ENCODE results near the gene NUMBL.

NUMBL gene

DNA sequence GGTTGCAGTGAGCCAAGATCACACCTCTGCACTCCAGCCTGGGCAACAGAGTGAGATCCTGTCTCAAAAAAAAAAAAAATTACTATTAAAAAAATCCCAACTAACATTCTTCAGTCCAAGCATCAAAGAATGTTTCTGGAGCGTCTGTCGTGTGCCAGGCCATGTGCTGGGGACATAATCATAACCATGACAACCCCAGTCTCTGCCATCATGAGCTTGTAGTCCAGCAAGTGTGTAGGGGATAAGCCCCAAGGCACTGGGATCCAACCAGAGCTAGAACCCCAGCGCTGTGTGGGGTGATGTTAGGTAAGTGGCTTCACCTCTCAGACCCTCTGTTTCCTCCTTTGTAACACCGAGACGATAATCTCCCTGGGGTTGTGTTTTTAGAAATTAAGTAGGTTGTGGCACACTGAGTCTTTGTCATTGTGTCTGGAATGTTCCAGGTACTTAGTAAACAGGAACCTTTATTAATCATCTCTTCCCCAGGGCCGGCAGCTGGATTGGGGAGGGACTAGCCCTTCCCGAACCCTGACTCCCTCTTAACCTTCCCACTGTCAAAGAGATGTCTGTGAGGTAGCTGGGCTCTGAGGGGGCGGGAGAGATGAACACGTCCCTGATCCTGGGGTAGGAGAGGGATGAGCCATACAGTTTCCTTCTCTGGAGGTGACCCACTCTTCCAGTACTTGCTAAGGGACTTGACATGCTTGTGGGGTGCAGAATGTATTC, 31.6 kb upstream of the NUMBL start:
- peaks cover 59% of the 10 kb centered on the region for H3K4me1 Mint-ChIP-seq
- DNase-seq (ENCODE audit: low spot score in 2 of 2) (no peak), ATAC-seq (replicated peaks; ENCODE audit: extremely low read depth, poor library complexity, severe bottlenecking) (no peak)
- peaks cover 19% of the 10 kb centered on the region for H3K36me3 Mint-ChIP-seq (ENCODE audit: insufficient read depth)
- no peaks in the 10 kb centered on the region for H3K27me3 Mint-ChIP-seq
- H3K27ac Mint-ChIP-seq (ENCODE audit: low read depth), result no peak overlapping the region
- no peaks in the 10 kb centered on the region for H3K9me3 Mint-ChIP-seq
- no peak overlapping the region for H3K4me3 Mint-ChIP-seq

GRCh38 chr19:40721140-40721486, 30.7 kb upstream of the NUMBL start:
- Mint-ChIP-seq H3K36me3 (ENCODE audit: insufficient read depth) (peaks cover 20% of the 10 kb centered on the region), H3K9me3 (no peaks in the 10 kb centered on the region), H3K27me3 (no peaks in the 10 kb centered on the region), H3K27ac (ENCODE audit: low read depth) (peak overlapping the region; percentile 84), H3K4me1 (peaks cover 65% of the 10 kb centered on the region), H3K4me3 (peak overlapping the region; percentile 84)
- no peak for ATAC-seq (replicated peaks; ENCODE audit: extremely low read depth, poor library complexity, severe bottlenecking)
- no peak for DNase-seq (ENCODE audit: low spot score in 2 of 2)

DNA sequence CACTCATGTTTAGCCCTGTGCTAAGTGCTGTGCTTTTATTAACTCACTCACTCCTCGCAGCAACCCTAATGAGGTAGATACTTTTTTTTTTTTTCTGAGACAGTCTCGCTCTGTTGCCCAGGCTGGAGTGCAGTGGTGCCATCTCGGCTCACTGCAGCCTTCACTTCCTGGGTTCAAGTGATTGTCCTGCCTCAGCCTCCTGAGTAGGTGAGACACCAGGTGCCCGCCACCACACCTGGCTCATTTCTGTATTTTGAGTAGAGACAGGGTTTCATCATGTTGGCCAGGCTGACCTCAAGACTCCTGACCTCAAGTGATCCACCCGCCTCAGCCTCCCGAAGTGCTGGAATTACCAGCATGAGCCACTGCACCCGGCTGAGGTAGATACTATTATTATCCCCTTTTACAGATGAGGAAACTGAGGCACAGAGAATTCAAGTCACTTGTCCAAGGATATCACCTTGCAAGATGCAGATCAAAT, 29.0 kb upstream of the NUMBL start:
- Mint-ChIP-seq H3K27ac (ENCODE audit: low read depth) (peak overlapping the region; percentile 94), H3K27me3 (no peaks in the 10 kb centered on the region), H3K4me3 (peak overlapping the region; percentile 84), H3K36me3 (ENCODE audit: insufficient read depth) (peaks cover 30% of the 10 kb centered on the region), H3K9me3 (no peaks in the 10 kb centered on the region), H3K4me1 (peaks cover 79% of the 10 kb centered on the region)
- DNase-seq (ENCODE audit: low spot score in 2 of 2) (no peak), ATAC-seq (replicated peaks; ENCODE audit: extremely low read depth, poor library complexity, severe bottlenecking) (no peak)

GRCh38 chr19:40718774-40719391, 28.4 kb upstream of the NUMBL start:
- H3K27me3 Mint-ChIP-seq, result no peaks in the 10 kb centered on the region
- peak overlapping the region; percentile 94 for H3K27ac Mint-ChIP-seq (ENCODE audit: low read depth)
- H3K36me3 Mint-ChIP-seq (ENCODE audit: insufficient read depth), result peaks cover 32% of the 10 kb centered on the region
- peak overlapping the region; percentile 84 for H3K4me3 Mint-ChIP-seq
- no peak for DNase-seq (ENCODE audit: low spot score in 2 of 2)
- H3K4me1 Mint-ChIP-seq, result peaks cover 79% of the 10 kb centered on the region
- no peak for ATAC-seq (replicated peaks; ENCODE audit: extremely low read depth, poor library complexity, severe bottlenecking)
- no peaks in the 10 kb centered on the region for H3K9me3 Mint-ChIP-seq

DNA sequence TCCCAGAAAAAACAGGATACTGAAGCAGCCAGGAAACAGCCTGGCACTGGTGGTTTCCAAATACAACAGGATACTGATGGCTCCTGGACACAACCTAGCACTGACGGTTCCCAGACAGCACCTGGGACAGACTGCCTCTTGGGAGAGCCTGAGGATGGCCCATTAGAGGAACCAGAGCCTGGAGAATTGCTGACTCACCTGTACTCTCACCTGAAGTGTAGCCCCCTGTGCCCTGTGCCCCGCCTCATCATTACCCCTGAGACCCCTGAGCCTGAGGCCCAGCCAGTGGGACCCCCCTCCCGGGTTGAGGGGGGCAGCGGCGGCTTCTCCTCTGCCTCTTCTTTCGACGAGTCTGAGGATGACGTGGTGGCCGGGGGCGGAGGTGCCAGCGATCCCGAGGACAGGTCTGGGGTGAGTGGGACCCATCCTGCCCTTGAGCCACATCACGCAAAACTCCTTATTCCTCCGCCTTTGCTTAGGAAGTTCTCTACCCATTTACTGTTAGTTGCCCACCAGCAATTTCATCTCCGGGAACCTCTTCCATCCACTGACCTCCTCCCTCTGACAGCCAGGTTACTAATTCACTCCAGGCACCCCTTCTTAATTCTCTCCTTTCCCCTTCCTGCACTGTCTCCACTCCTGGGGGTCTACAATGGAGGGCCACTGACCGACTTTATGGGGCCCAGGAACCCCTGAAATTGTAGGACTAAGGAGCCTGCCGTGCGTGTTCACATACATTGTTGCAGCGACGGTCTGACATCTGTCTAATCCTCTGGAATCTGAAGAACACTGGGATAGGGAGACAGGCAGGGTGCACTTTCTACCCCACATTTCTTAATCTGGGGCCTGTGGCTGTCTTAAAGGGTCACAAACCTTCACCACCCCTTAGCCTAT, 27.7 kb upstream of the NUMBL start:
- DNase-seq (ENCODE audit: low spot score in 2 of 2), result no peak
- peaks cover 75% of the 10 kb centered on the region for H3K4me1 Mint-ChIP-seq

DNA sequence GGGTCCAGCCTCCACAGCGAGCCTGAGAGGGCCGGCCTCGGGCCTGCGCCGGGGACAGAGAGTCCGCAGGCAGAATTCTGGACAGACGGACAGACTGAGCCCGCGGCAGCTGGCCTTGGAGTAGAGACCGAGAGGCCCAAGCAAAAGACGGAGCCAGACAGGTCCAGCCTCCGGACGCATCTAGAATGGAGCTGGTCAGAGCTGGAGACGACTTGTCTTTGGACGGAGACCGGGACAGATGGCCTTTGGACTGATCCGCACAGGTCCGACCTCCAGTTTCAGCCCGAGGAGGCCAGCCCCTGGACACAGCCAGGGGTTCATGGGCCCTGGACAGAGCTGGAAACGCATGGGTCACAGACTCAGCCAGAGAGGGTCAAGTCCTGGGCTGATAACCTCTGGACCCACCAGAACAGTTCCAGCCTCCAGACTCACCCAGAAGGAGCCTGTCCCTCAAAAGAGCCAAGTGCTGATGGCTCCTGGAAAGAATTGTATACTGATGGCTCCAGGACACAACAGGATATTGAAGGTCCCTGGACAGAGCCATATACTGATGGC, 27.0 kb upstream of the NUMBL start:
- Mint-ChIP-seq H3K4me1 (peaks cover 70% of the 10 kb centered on the region), H3K27ac (ENCODE audit: low read depth) (peak overlapping the region; percentile 95), H3K36me3 (ENCODE audit: insufficient read depth) (peaks cover 36% of the 10 kb centered on the region), H3K4me3 (peak overlapping the region; percentile 84), H3K9me3 (no peaks in the 10 kb centered on the region), H3K27me3 (no peaks in the 10 kb centered on the region)
- no peak for ATAC-seq (replicated peaks; ENCODE audit: extremely low read depth, poor library complexity, severe bottlenecking)
- no peak for DNase-seq (ENCODE audit: low spot score in 2 of 2)

More for the DNA sequence above, 27.7 kb upstream of the NUMBL start:
- H3K9me3 Mint-ChIP-seq, result no peaks in the 10 kb centered on the region
- no peaks in the 10 kb centered on the region for H3K27me3 Mint-ChIP-seq
- H3K27ac Mint-ChIP-seq (ENCODE audit: low read depth), result peak overlapping the region; percentile 95
- no peak for ATAC-seq (replicated peaks; ENCODE audit: extremely low read depth, poor library complexity, severe bottlenecking)
- H3K36me3 Mint-ChIP-seq (ENCODE audit: insufficient read depth), result peaks cover 33% of the 10 kb centered on the region
- peak overlapping the region; percentile 84 for H3K4me3 Mint-ChIP-seq

GRCh38 chr19:40716482-40717324, 26.3 kb upstream of the NUMBL start, which contains the start of the genes COQ8B and ITPKC:
COQ8B (minus strand) TSS chr19:40716886; CDS start chr19:40714632, 2,254 bp downstream.
ITPKC (plus strand) TSS chr19:40717112; CDS start chr19:40717136, 24 bp downstream.
- ATAC-seq (replicated peaks; ENCODE audit: extremely low read depth, poor library complexity, severe bottlenecking), result peak; percentile 74
- peak within 1 kb of the TSS; percentile 95 for H3K27ac Mint-ChIP-seq (ENCODE audit: low read depth)
- H3K27me3 Mint-ChIP-seq, result no peaks in the 10 kb centered on the region
- DNase-seq (ENCODE audit: low spot score in 2 of 2), result peak; percentile 99
- H3K9me3 Mint-ChIP-seq, result no peaks in the 10 kb centered on the region
- H3K36me3 Mint-ChIP-seq (ENCODE audit: insufficient read depth), result peaks cover 37% of the 10 kb centered on the region
- H3K4me1 Mint-ChIP-seq, result peaks cover 65% of the 10 kb centered on the region
- peak within 1 kb of the TSS; percentile 84 for H3K4me3 Mint-ChIP-seq

DNA sequence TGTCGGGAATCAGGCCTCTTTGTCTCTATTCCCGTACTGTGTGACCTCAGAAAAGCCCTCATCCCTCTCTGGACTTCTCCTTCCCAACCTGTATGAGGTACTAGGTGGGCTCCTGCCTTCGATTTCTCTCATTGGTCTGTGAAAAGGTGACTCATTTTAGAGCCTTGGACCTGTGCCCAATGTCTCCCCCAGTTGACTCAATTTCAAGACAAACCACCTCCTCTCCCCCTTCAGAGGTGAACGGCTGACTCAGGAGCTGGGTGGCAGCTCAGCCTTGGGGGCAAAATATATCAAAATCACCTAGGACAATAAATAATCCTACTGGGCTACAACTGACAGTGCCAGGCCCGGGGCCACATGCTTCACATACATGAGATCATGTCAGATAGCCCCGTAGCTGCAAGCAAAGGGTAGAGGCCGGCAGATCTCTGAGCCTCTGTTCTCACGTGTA, 25.6 kb upstream of the NUMBL start:
- H3K4me3 Mint-ChIP-seq, result peak overlapping the region; percentile 84
- H3K27ac Mint-ChIP-seq (ENCODE audit: low read depth), result peak overlapping the region; percentile 95
- peaks cover 69% of the 10 kb centered on the region for H3K4me1 Mint-ChIP-seq
- DNase-seq (ENCODE audit: low spot score in 2 of 2) (no peak), ATAC-seq (replicated peaks; ENCODE audit: extremely low read depth, poor library complexity, severe bottlenecking) (no peak)
- no peaks in the 10 kb centered on the region for H3K27me3 Mint-ChIP-seq
- H3K9me3 Mint-ChIP-seq, result no peaks in the 10 kb centered on the region
- H3K36me3 Mint-ChIP-seq (ENCODE audit: insufficient read depth), result peaks cover 39% of the 10 kb centered on the region

DNA sequence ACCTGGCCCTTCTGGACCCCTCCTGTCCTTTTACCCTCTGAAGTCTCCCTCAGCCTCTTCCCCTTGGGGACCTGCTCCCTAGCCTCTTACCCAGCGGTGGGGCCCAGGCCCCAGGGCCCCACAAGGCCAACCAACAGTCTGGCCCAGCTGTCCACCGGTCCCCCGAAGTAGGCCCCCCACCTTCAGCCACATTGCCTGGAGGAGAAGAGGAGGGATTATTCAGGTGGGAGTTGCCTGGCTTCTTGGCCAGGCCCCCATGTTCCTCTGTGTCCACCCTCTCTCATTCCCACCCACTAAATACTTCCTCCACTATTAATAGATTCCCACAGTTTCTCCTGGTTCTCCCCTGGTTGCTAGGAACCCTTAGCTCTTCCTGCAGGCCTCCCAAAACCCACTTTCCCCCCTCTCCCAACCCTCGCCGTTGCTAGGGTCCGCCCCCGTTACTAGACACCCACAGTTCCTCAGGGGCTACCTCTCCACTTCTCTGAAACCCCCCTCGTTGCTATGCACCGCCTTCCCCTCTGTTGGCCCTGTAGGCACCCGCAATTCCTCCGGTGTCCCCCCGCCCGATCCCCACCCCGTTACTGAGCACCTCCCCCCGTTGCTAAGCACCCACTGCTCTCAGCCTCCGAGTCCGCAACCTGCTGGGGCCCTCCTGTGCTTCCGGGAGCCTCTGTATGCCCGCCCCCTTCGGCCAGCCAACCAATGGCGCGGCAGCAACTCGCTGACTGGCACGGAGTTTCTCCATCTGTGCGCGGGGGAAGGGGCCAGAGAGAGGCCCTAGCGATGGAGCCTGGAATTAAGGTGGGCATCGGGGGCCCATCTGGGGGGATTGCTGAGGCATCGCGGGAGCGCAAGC, 24.2 kb upstream of the NUMBL start:
- H3K36me3 Mint-ChIP-seq (ENCODE audit: insufficient read depth), result peaks cover 42% of the 10 kb centered on the region
- ATAC-seq (replicated peaks; ENCODE audit: extremely low read depth, poor library complexity, severe bottlenecking) (peak; percentile 71), DNase-seq (ENCODE audit: low spot score in 2 of 2) (peak; percentile 87 to 91)
- H3K4me1 Mint-ChIP-seq, result peaks cover 55% of the 10 kb centered on the region
- H3K9me3 Mint-ChIP-seq, result no peaks in the 10 kb centered on the region
- H3K27me3 Mint-ChIP-seq, result no peaks in the 10 kb centered on the region
- H3K4me3 Mint-ChIP-seq, result peak overlapping the region; percentile 84
- peak overlapping the region; percentile 95 for H3K27ac Mint-ChIP-seq (ENCODE audit: low read depth)

GRCh38 chr19:40713939-40714338, 23.5 kb upstream of the NUMBL start:
- H3K36me3 Mint-ChIP-seq (ENCODE audit: insufficient read depth), result peaks cover 49% of the 10 kb centered on the region
- ATAC-seq (replicated peaks; ENCODE audit: extremely low read depth, poor library complexity, severe bottlenecking) (no peak), DNase-seq (ENCODE audit: low spot score in 2 of 2) (no peak)
- H3K27ac Mint-ChIP-seq (ENCODE audit: low read depth), result peak overlapping the region; percentile 95
- peaks cover 47% of the 10 kb centered on the region for H3K4me1 Mint-ChIP-seq
- no peaks in the 10 kb centered on the region for H3K27me3 Mint-ChIP-seq
- no peaks in the 10 kb centered on the region for H3K9me3 Mint-ChIP-seq
- H3K4me3 Mint-ChIP-seq, result peak overlapping the region; percentile 84

- H3K4me1 Mint-ChIP-seq, result peaks cover 19% of the 10 kb centered on the region
- H3K36me3 Mint-ChIP-seq (ENCODE audit: insufficient read depth), result peaks cover 48% of the 10 kb centered on the region
- H3K27ac Mint-ChIP-seq (ENCODE audit: low read depth), result no peak overlapping the region
- H3K9me3 Mint-ChIP-seq, result no peaks in the 10 kb centered on the region
- no peaks in the 10 kb centered on the region for H3K27me3 Mint-ChIP-seq
- no peak for DNase-seq (ENCODE audit: low spot score in 2 of 2)
- no peak overlapping the region for H3K4me3 Mint-ChIP-seq
- ATAC-seq (replicated peaks; ENCODE audit: extremely low read depth, poor library complexity, severe bottlenecking), result no peak
Observed at GRCh38 chr19:40709817-40710216, 19.4 kb upstream of the NUMBL start.
